Activated CD4-positive, alpha-beta memory T cell treated with anti-CD3 and anti-CD28 coated beads for 36 hours (primary cell): Measurements from ENCODE around the gene LMO7. TPM values are rescaled to one million over a fixed set of nuclear protein-coding genes. Genes with fewer than 3 reads are reported as not detected.

Experiments used
- total RNA-seq, 2 experiments: library from RNA; stranded (reverse); gene quantifications; one replicate each; pipeline ENCODE4 v1.2.3, GENCODE V29; 2021

LMO7 gene
- total RNA-seq, 2 experiments from 2014 or later: 7.8 to 8.7 TPM

Other genes starting within 250 kb of the LMO7 start
- 10 to 100 TPM; 13.0 to 14.8 TPM for gene TBC1D4, start 154.2 kb upstream of the LMO7 start, total RNA-seq
- 100 to 1,000 TPM; 130 to 136 TPM for gene COMMD6, start 98.5 kb upstream of the LMO7 start, total RNA-seq
- 10 to 100 TPM; 39.1 to 42.6 TPM for gene UCHL3, start 86.5 kb upstream of the LMO7 start, total RNA-seq